CD4-positive, CD25-positive, alpha-beta regulatory T cell (primary cell): ENCODE measurements around the gene AGFG2. TPM values are rescaled to one million over a fixed set of nuclear protein-coding genes. Genes with fewer than 3 reads are reported as not detected.

Source experiments
- ATAC-seq, 2 donors: fragments of 150-1000 bp; cut with Tn5 transposase; one replicate each; pipeline ENCODE4 v1.10.0; 2021; ENCODE audit warnings: low read depth in 2 of 2, moderate number of reproducible peaks in 2 of 2, moderate library complexity in 1 of 2
- DNase-seq, 3 donors: peaks; one replicate each; pipeline versions ENCODE4 v3.0.0 to v3.0.0-alpha.2; 2012 to 2022; ENCODE audit warnings: mixed read lengths in 1 of 3
- H3K27ac ChIP-seq: one replicate; pipeline ENCODE4 v1.7.0; 2013; ENCODE audit warnings: mild to moderate bottlenecking, low read length; ENCODE audit not compliant: insufficient read depth, poor library complexity, severe bottlenecking
- H3K27me3 ChIP-seq: one replicate; pipeline ENCODE4 v1.7.0; 2013; ENCODE audit warnings: low read length; ENCODE audit not compliant: control insufficient read depth, insufficient read depth
- H3K36me3 ChIP-seq: one replicate; pipeline ENCODE4 v1.7.0; 2013; ENCODE audit warnings: mild to moderate bottlenecking, low read length, moderate library complexity; ENCODE audit not compliant: control insufficient read depth, insufficient read depth
- H3K4me1 ChIP-seq: 2 replicates; pipeline ENCODE4 v1.7.0; 2013; ENCODE audit warnings: mild to moderate bottlenecking, low read length; ENCODE audit not compliant: insufficient read depth, control insufficient read depth, poor library complexity, severe bottlenecking
- H3K4me3 ChIP-seq: one replicate; pipeline ENCODE4 v1.7.0; 2013; ENCODE audit warnings: low read depth, mild to moderate bottlenecking, low read length, moderate library complexity
- H3K9me3 ChIP-seq, 2 experiments: 1 replicate in 1 of 2; 2 replicates in 1 of 2; pipeline ENCODE4 v1.7.0; 2013; ENCODE audit warnings: low read length in 2 of 2, mild to moderate bottlenecking in 1 of 2, moderate library complexity in 1 of 2; ENCODE audit not compliant: control insufficient read depth in 2 of 2
- H3K27ac Mint-ChIP-seq, 3 donors: one replicate each; pipeline ENCODE4 v1.8.0; 2020 to 2022; ENCODE audit warnings: mild to moderate bottlenecking in 3 of 3, mixed read lengths in 3 of 3, moderate library complexity in 2 of 3
- H3K27me3 Mint-ChIP-seq: one replicate; pipeline ENCODE4 v1.8.0; 2022; ENCODE audit warnings: mild to moderate bottlenecking, mixed read lengths
- H3K36me3 Mint-ChIP-seq: one replicate; pipeline ENCODE4 v1.8.0; 2020; ENCODE audit warnings: mixed read lengths
- H3K4me1 Mint-ChIP-seq, 4 donors: one replicate each; pipeline ENCODE4 v1.8.0; 2020 to 2022; ENCODE audit warnings: mixed read lengths in 4 of 4, mild to moderate bottlenecking in 1 of 4
- H3K4me3 Mint-ChIP-seq, 4 donors: one replicate each; pipeline ENCODE4 v1.8.0; 2020 to 2022; ENCODE audit warnings: mild to moderate bottlenecking in 4 of 4, mixed read lengths in 4 of 4, moderate library complexity in 3 of 4
- H3K9me3 Mint-ChIP-seq, 7 donors: one replicate each; pipeline ENCODE4 v1.8.0; 2020 to 2022; ENCODE audit warnings: mixed read lengths in 7 of 7, mild to moderate bottlenecking in 3 of 7, moderate library complexity in 2 of 7
- polyA plus RNA-seq, 4 donors: library from polyadenylated mRNA; unstranded; fragments of 300-500 nt; fragmentation: Illumina TruSeq; gene quantifications; one replicate each; pipeline ENCODE4 v1.2.3, GENCODE V29; 2021
- total RNA-seq: library from RNA; stranded (reverse); gene quantifications from one replicate; pipeline ENCODE4 v1.2.3, GENCODE V29; 2022

AGFG2 gene
- total RNA-seq (40.8 TPM), polyA plus RNA-seq (10 to 100 TPM; 11.7 to 21.6 (median 16.0) TPM)

GRCh38 chr7:100538654-100539435 lies at the start of gene AGFG2:
Gene AGFG2, plus strand, starts transcription at chr7:100539203. Its CDS starts 144 bp downstream, at chr7:100539347.
- Histone ChIP-seq H3K4me3 (peak within 1 kb of the TSS; percentile 92), H3K27ac (peak within 1 kb of the TSS; percentile 74), H3K9me3 (no peaks in the 10 kb centered on the region), H3K36me3 (no peaks in the 10 kb centered on the region), H3K27me3 (no peaks in the 10 kb centered on the region), H3K4me1 (peaks cover 43% of the 10 kb centered on the region)
- H3K27me3 Mint-ChIP-seq: no peaks in the 10 kb centered on the region
- peak within 1 kb of the TSS; percentile 88 to 96 (median 92) for H3K27ac Mint-ChIP-seq
- peaks cover 22 to 51% (median 36%) of the 10 kb centered on the region in 4 donors for H3K4me1 Mint-ChIP-seq
- no peaks in the 10 kb centered on the region for H3K9me3 Mint-ChIP-seq
- DNase-seq (peak; percentile 100), ATAC-seq (peak; percentile 96)
- H3K4me3 Mint-ChIP-seq: peak within 1 kb of the TSS; percentile 93 to 100 (median 98)
- peaks cover 4% of the 10 kb centered on the region for H3K36me3 Mint-ChIP-seq

GRCh38 chr7:100489824-100490223 lies 49.2 kb upstream of the AGFG2 start:
- no peaks in the 10 kb centered on the region for H3K9me3 ChIP-seq
- peaks cover 12% of the 10 kb centered on the region for H3K27me3 Mint-ChIP-seq
- H3K36me3 Mint-ChIP-seq: no peaks in the 10 kb centered on the region
- no peak overlapping the region for H3K27ac ChIP-seq
- H3K27ac Mint-ChIP-seq: no peak overlapping the region
- no peak overlapping the region for H3K4me3 ChIP-seq
- H3K4me1 ChIP-seq: peaks cover 13% of the 10 kb centered on the region
- H3K9me3 Mint-ChIP-seq: no peaks in the 10 kb centered on the region
- no peak overlapping the region for H3K4me3 Mint-ChIP-seq
- H3K4me1 Mint-ChIP-seq: peaks cover 0 to 30% (median 4%) of the 10 kb centered on the region in 4 donors
- H3K27me3 ChIP-seq: no peaks in the 10 kb centered on the region
- peak in 1 of 3 donors; percentile 62 for DNase-seq
- H3K36me3 ChIP-seq: no peaks in the 10 kb centered on the region
- no peak for ATAC-seq

GRCh38 chr7:100490483-100491191 lies 48.4 kb upstream of the AGFG2 start:
- no peaks in the 10 kb centered on the region for H3K9me3 ChIP-seq
- H3K27ac ChIP-seq: no peak overlapping the region

GRCh38 chr7:100491192-100491578 lies 47.8 kb upstream of the AGFG2 start:
- Mint-ChIP-seq H3K27ac (no peak overlapping the region), H3K4me1 (peaks cover 0 to 30% (median 4%) of the 10 kb centered on the region in 4 donors), H3K36me3 (no peaks in the 10 kb centered on the region), H3K27me3 (peaks cover 21% of the 10 kb centered on the region), H3K9me3 (no peaks in the 10 kb centered on the region), H3K4me3 (no peak overlapping the region)
- Histone ChIP-seq H3K27ac (no peak overlapping the region), H3K9me3 (no peaks in the 10 kb centered on the region), H3K27me3 (no peaks in the 10 kb centered on the region), H3K36me3 (no peaks in the 10 kb centered on the region), H3K4me1 (peaks cover 13% of the 10 kb centered on the region), H3K4me3 (no peak overlapping the region)
- ATAC-seq (no peak), DNase-seq (no peak)

More at GRCh38 chr7:100490483-100491191, 48.4 kb upstream of the AGFG2 start:
- Mint-ChIP-seq H3K9me3 (no peaks in the 10 kb centered on the region), H3K4me3 (no peak overlapping the region), H3K4me1 (peaks cover 0 to 33% (median 4%) of the 10 kb centered on the region in 4 donors), H3K27me3 (peaks cover 18% of the 10 kb centered on the region), H3K27ac (peak overlapping the region in 1 of 3 donors; percentile 46), H3K36me3 (no peaks in the 10 kb centered on the region)
- Histone ChIP-seq H3K4me3 (no peak overlapping the region), H3K36me3 (no peaks in the 10 kb centered on the region), H3K4me1 (peaks cover 13% of the 10 kb centered on the region), H3K27me3 (no peaks in the 10 kb centered on the region)
- DNase-seq (no peak), ATAC-seq (no peak)

- no peak for ATAC-seq
- DNase-seq: no peak
- no peaks in the 10 kb centered on the region for H3K27me3 ChIP-seq
- peaks cover 23% of the 10 kb centered on the region for H3K27me3 Mint-ChIP-seq
- H3K9me3 ChIP-seq: no peaks in the 10 kb centered on the region
- H3K4me3 ChIP-seq: peak overlapping the region; percentile 13
- no peaks in the 10 kb centered on the region for H3K36me3 ChIP-seq
- no peak overlapping the region for H3K27ac ChIP-seq
- H3K36me3 Mint-ChIP-seq: no peaks in the 10 kb centered on the region
- peak overlapping the region in 2 of 3 donors; percentile 6 to 86 for H3K27ac Mint-ChIP-seq
- no peaks in the 10 kb centered on the region for H3K9me3 Mint-ChIP-seq
- H3K4me3 Mint-ChIP-seq: peak overlapping the region in 3 of 4 donors; percentile 72 to 82 (median 80)
- H3K4me1 Mint-ChIP-seq: peaks cover 0 to 30% (median 4%) of the 10 kb centered on the region in 4 donors
- H3K4me1 ChIP-seq: peaks cover 13% of the 10 kb centered on the region
Observed at GRCh38 chr7:100492738-100493475, 46.1 kb upstream of the AGFG2 start.

GRCh38 chr7:100493476-100494264 lies 45.3 kb upstream of the AGFG2 start:
- peaks cover 0 to 30% (median 4%) of the 10 kb centered on the region in 4 donors for H3K4me1 Mint-ChIP-seq
- Histone ChIP-seq H3K4me3 (peak overlapping the region; percentile 13), H3K27ac (no peak overlapping the region), H3K36me3 (no peaks in the 10 kb centered on the region), H3K4me1 (peaks cover 13% of the 10 kb centered on the region), H3K27me3 (no peaks in the 10 kb centered on the region), H3K9me3 (no peaks in the 10 kb centered on the region)
- peak overlapping the region in 2 of 3 donors; percentile 75 to 86 for H3K27ac Mint-ChIP-seq
- H3K27me3 Mint-ChIP-seq: peaks cover 29% of the 10 kb centered on the region
- no peaks in the 10 kb centered on the region for H3K36me3 Mint-ChIP-seq
- H3K9me3 Mint-ChIP-seq: no peaks in the 10 kb centered on the region
- H3K4me3 Mint-ChIP-seq: peak overlapping the region in 3 of 4 donors; percentile 5 to 82 (median 80)
- DNase-seq (peak in 2 of 3 donors; percentile 57 to 76), ATAC-seq (peak; percentile 82 to 87)

GRCh38 chr7:100496509-100496908 lies 42.5 kb upstream of the AGFG2 start:
- Histone ChIP-seq H3K9me3 (no peaks in the 10 kb centered on the region), H3K4me1 (peaks cover 13% of the 10 kb centered on the region), H3K36me3 (no peaks in the 10 kb centered on the region), H3K27ac (no peak overlapping the region), H3K27me3 (no peaks in the 10 kb centered on the region), H3K4me3 (no peak overlapping the region)
- no peak overlapping the region for H3K27ac Mint-ChIP-seq
- peaks cover 28% of the 10 kb centered on the region for H3K27me3 Mint-ChIP-seq
- peaks cover 0 to 24% (median 3%) of the 10 kb centered on the region in 4 donors for H3K4me1 Mint-ChIP-seq
- ATAC-seq: no peak
- no peak overlapping the region for H3K4me3 Mint-ChIP-seq
- H3K9me3 Mint-ChIP-seq: no peaks in the 10 kb centered on the region
- H3K36me3 Mint-ChIP-seq: no peaks in the 10 kb centered on the region
- no peak for DNase-seq
